Measurements from ENCODE around the gene NCR3LG1. TPM values are rescaled to one million over a fixed set of nuclear protein-coding genes. Genes with fewer than 3 reads are reported as not detected.

The NCR3LG1 gene
- total and polyA plus RNA-seq, 9 of the 15 experiments (the other 6 are each of a cell fraction or from before 2014, with no cell fraction given), result 4.1 to 39.8 (median 25.1) TPM

- TF ChIP-seq ZNF175 (CRISPR knock-in tag; IDR thresholded peaks at IDR 0.05; ENCODE audit: low read depth), result no peak
- TF ChIP-seq CGGBP1 (CRISPR knock-in tag; IDR thresholded peaks at IDR 0.05), result no peak
- TF ChIP-seq IRF2 (CRISPR knock-in tag; IDR thresholded peaks at IDR 0.05), result no peak
- no peak for TF ChIP-seq HMGXB4 (CRISPR knock-in tag; IDR thresholded peaks at IDR 0.05)
- TF ChIP-seq, protein P1, sequence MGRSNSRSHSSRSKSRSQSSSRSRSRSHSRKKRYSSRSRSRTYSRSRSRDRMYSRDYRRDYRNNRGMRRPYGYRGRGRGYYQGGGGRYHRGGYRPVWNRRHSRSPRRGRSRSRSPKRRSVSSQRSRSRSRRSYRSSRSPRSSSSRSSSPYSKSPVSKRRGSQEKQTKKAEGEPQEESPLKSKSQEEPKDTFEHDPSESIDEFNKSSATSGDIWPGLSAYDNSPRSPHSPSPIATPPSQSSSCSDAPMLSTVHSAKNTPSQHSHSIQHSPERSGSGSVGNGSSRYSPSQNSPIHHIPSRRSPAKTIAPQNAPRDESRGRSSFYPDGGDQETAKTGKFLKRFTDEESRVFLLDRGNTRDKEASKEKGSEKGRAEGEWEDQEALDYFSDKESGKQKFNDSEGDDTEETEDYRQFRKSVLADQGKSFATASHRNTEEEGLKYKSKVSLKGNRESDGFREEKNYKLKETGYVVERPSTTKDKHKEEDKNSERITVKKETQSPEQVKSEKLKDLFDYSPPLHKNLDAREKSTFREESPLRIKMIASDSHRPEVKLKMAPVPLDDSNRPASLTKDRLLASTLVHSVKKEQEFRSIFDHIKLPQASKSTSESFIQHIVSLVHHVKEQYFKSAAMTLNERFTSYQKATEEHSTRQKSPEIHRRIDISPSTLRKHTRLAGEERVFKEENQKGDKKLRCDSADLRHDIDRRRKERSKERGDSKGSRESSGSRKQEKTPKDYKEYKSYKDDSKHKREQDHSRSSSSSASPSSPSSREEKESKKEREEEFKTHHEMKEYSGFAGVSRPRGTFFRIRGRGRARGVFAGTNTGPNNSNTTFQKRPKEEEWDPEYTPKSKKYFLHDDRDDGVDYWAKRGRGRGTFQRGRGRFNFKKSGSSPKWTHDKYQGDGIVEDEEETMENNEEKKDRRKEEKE (IDR thresholded peaks at IDR 0.05; ENCODE audit: borderline replicate concordance in 1 of 2, control insufficient read depth in 1 of 2, low read depth in 2 of 2, low read length in 1 of 2), result no peak
- TF ChIP-seq RFX7 (CRISPR knock-in tag; IDR thresholded peaks at IDR 0.05), result no peak
- TF ChIP-seq U2AF2 (optimal IDR thresholded peaks at IDR 0.05; ENCODE audit: low read depth, low read length), result no peak
- no peak for TF ChIP-seq RHOXF2B (CRISPR knock-in tag; conservative IDR thresholded peaks at IDR 0.05)
Observed at GRCh38 chr11:17388609-17389210, 37.1 kb downstream of the NCR3LG1 start, which contains the start of gene KCNJ11 (continued).

Data from K562 (cell line).